Measurements from ENCODE around the gene OSGEP.

OSGEP gene

GRCh38 chr14:20469890-20470602 lies 15.4 kb upstream of the OSGEP start:
- Mint-ChIP-seq H3K27ac (peak overlapping the region; percentile 97), H3K4me1 (peaks cover 34% of the 10 kb centered on the region), H3K36me3 (ENCODE audit: low read depth) (peaks cover 35% of the 10 kb centered on the region)

GRCh38 chr14:20469242-20469889 lies 14.8 kb upstream of the OSGEP start, which contains the start of gene PNP:
Gene PNP, plus strand, starts transcription at chr14:20469406. Its CDS starts 119 bp downstream, at chr14:20469525.
- Mint-ChIP-seq H3K9me3 (no peaks in the 10 kb centered on the region), H3K4me1 (peaks cover 34% of the 10 kb centered on the region), H3K4me3 (peak within 1 kb of the TSS; percentile 96), H3K27ac (peak within 1 kb of the TSS; percentile 97), H3K27me3 (ENCODE audit: low read depth, poor library complexity) (peaks cover 2% of the 10 kb centered on the region), H3K36me3 (ENCODE audit: low read depth) (peaks cover 28% of the 10 kb centered on the region)
- DNase-seq = peak; percentile 87
- no peak for TF ChIP-seq CTCF (IDR thresholded peaks at IDR 0.05)

More at GRCh38 chr14:20469890-20470602, 15.4 kb upstream of the OSGEP start:
- Mint-ChIP-seq H3K27me3 (ENCODE audit: low read depth, poor library complexity) (peaks cover 2% of the 10 kb centered on the region), H3K9me3 (no peaks in the 10 kb centered on the region), H3K4me3 (peak overlapping the region; percentile 96)
- peak; percentile 14 for DNase-seq
- no peak for TF ChIP-seq CTCF (IDR thresholded peaks at IDR 0.05)

- peak overlapping the region; percentile 96 for H3K4me3 Mint-ChIP-seq
- TF ChIP-seq CTCF (IDR thresholded peaks at IDR 0.05) = no peak
Observed at GRCh38 chr14:20468764-20469241, 14.2 kb upstream of the OSGEP start.

GRCh38 chr14:20461225-20462141 lies 6.9 kb upstream of the OSGEP start, which contains the start of gene PIP4P1:
Gene PIP4P1, minus strand, starts transcription at chr14:20461434. Its CDS starts 109 bp downstream, at chr14:20461325.
- H3K27me3 Mint-ChIP-seq (ENCODE audit: low read depth, poor library complexity) = peaks cover 2% of the 10 kb centered on the region
- H3K4me3 Mint-ChIP-seq = peak within 1 kb of the TSS; percentile 88
- H3K9me3 Mint-ChIP-seq = no peaks in the 10 kb centered on the region
- peak within 1 kb of the TSS; percentile 89 for H3K27ac Mint-ChIP-seq
- peaks cover 15% of the 10 kb centered on the region for H3K36me3 Mint-ChIP-seq (ENCODE audit: low read depth)
- peaks cover 32% of the 10 kb centered on the region for H3K4me1 Mint-ChIP-seq
- TF ChIP-seq CTCF (IDR thresholded peaks at IDR 0.05) = no peak
- peak; percentile 99 for DNase-seq

More at GRCh38 chr14:20468764-20469241, 14.2 kb upstream of the OSGEP start:
- H3K36me3 Mint-ChIP-seq (ENCODE audit: low read depth) = peaks cover 22% of the 10 kb centered on the region
- peaks cover 2% of the 10 kb centered on the region for H3K27me3 Mint-ChIP-seq (ENCODE audit: low read depth, poor library complexity)
- no peaks in the 10 kb centered on the region for H3K9me3 Mint-ChIP-seq
- peak; percentile 30 for DNase-seq
- H3K27ac Mint-ChIP-seq = peak overlapping the region; percentile 97
- peaks cover 34% of the 10 kb centered on the region for H3K4me1 Mint-ChIP-seq

- no peaks in the 10 kb centered on the region for H3K9me3 Mint-ChIP-seq
- no peak for DNase-seq
- peaks cover 15% of the 10 kb centered on the region for H3K36me3 Mint-ChIP-seq (ENCODE audit: low read depth)
- no peak for TF ChIP-seq CTCF (IDR thresholded peaks at IDR 0.05)
- H3K4me3 Mint-ChIP-seq = peak overlapping the region; percentile 88
- peak overlapping the region; percentile 49 for H3K27ac Mint-ChIP-seq
- peaks cover 32% of the 10 kb centered on the region for H3K4me1 Mint-ChIP-seq
- no peaks in the 10 kb centered on the region for H3K27me3 Mint-ChIP-seq (ENCODE audit: low read depth, poor library complexity)
Observed at GRCh38 chr14:20460458-20461224, 6.0 kb upstream of the OSGEP start.

Measured in nephron progenitor cell (in vitro differentiated cells).